GM19023 (cell line): ENCODE results near the gene CDC25A.

Source experiments
- ATAC-seq: cut with Tn5 transposase; IDR thresholded peaks from one replicate; pipeline ENCODE4 v1.9.1; 2021; ENCODE audit warnings: mild to moderate bottlenecking, moderate library complexity; ENCODE audit not compliant: unreplicated experiment

The CDC25A gene

DNA sequence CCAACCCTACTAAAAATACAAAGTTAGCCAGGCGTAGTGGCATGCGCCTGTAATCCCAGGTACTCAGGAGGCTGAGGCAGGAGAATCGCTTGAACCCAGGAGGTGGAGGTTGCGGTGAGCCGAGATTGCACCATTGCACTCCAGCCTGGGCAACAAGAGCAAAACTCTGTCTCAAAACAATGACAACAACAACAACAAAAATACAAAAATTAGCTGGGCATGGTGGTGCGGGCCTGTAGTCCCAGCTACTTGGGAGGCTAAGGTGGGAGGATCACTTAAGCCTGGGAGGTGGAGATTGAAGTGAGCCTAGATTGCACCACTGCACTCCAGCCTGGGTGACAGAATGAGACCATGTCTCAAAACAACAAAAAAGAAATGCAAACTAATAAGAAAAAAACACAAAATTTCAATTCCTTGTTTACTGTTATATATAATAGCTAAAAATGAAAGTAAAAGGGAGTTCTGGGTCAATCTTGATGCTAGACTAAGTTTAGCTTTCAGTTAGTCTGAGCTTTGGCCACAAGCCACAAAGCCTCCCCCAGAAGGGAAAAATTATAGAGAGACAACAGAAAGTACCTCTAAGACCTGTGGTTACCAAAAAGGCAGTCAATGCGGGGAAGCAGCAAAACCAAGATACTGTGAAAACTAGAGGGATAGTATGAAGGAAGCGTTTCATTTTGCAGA is 76.0 kb downstream of the CDC25A start:
- ATAC-seq = peak; percentile 92

DNA sequence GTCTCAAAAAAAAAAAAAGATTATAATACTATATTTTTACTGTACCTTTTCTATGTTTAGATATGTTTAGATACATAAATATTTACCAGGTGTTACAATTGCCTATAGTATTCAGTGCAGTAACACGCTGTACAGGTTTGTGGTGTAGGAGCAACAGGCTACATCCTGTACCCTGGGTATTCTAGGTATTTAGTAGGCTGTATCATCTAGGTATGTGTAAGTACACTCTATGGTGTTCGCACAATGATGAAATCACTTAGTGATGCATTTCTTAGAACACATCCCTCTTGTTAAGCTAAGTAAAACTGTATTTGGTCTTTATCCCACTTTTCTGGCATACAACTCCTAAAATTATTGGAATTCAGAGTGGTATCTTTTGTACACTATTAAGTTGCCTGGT is 77.8 kb downstream of the CDC25A start:
- no peak for ATAC-seq

DNA sequence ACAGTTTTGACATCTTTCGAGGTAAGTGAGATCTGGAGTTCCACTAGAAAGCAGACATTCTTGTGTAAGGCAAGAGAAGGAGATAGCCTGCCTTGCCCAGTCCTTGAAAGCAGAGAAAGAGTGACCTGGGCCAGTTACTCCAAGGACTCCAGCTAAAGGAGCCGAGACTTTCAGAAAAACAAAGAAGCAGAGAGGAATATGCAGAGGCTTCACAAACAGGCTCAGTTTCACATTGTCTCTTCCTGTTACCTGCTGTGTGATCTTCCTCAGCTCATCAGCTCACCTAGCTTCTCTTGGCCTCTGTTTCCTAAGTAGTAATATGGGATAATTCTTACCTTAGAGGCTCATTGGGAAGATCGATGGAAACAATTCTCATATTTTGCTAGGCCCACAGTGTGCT is 81.0 kb downstream of the CDC25A start:
- no peak for ATAC-seq
